Natural killer cell (primary cell): ENCODE data around the gene ZNF621. TPM values are rescaled to one million over a fixed set of nuclear protein-coding genes. Genes with fewer than 3 reads are reported as not detected.

Experiments
- ATAC-seq, 3 donors: fragments of 150-1000 bp in 2 of 3; fragments of 200-7000 bp in 1 of 3; cut with Tn5 transposase; 1 replicate in 1 of 3; 2 replicates in 2 of 3; pipeline ENCODE4 v1.10.0; 2021; ENCODE audit warnings: mild to moderate bottlenecking in 2 of 3, moderate library complexity in 2 of 3
- DNase-seq, 2 donors: peaks; one replicate each; pipeline versions ENCODE4 v3.0.0 to v3.0.0-alpha.2; 2013 to 2021; ENCODE audit warnings: mixed read lengths in 1 of 2
- H3K27ac ChIP-seq: one replicate; pipeline ENCODE4 v1.5.1; 2013; ENCODE audit warnings: mild to moderate bottlenecking, low read length
- H3K27me3 ChIP-seq: one replicate; pipeline ENCODE4 v1.6.1; 2013; ENCODE audit warnings: low read length; ENCODE audit not compliant: control insufficient read depth, insufficient read depth
- H3K36me3 ChIP-seq: one replicate; pipeline ENCODE4 v1.6.1; 2013; ENCODE audit warnings: low read length; ENCODE audit not compliant: control insufficient read depth, insufficient read depth
- H3K4me1 ChIP-seq: one replicate; pipeline ENCODE4 v1.6.1; 2013; ENCODE audit warnings: low read length; ENCODE audit not compliant: control insufficient read depth, insufficient read depth
- H3K4me3 ChIP-seq: one replicate; pipeline ENCODE4 v1.5.1; 2013; ENCODE audit warnings: low read length
- H3K9me3 ChIP-seq: one replicate; pipeline ENCODE4 v1.6.1; 2013; ENCODE audit warnings: low read length; ENCODE audit not compliant: control insufficient read depth, insufficient read depth
- H3K27ac Mint-ChIP-seq, 2 donors: one replicate each; pipeline ENCODE4 v1.8.0; 2022; ENCODE audit warnings: mild to moderate bottlenecking in 2 of 2, mixed read lengths in 2 of 2, moderate library complexity in 1 of 2
- H3K27me3 Mint-ChIP-seq, 2 donors: one replicate each; pipeline ENCODE4 v1.8.0; 2022; ENCODE audit warnings: low read depth in 2 of 2, mixed read lengths in 2 of 2
- H3K36me3 Mint-ChIP-seq: one replicate; pipeline ENCODE4 v1.8.0; 2022; ENCODE audit warnings: mixed read lengths
- H3K4me1 Mint-ChIP-seq, 2 donors: one replicate each; pipeline ENCODE4 v1.8.0; 2022; ENCODE audit warnings: mixed read lengths in 2 of 2
- H3K4me3 Mint-ChIP-seq: one replicate; pipeline ENCODE4 v1.8.0; 2022; ENCODE audit warnings: mild to moderate bottlenecking, moderate library complexity, mixed read lengths
- H3K9me3 Mint-ChIP-seq, 2 donors: one replicate each; pipeline ENCODE4 v1.8.0; 2022; ENCODE audit warnings: mixed read lengths in 2 of 2
- CTCF ChIP-seq: fragments of 200-600 bp; IDR thresholded peaks from one replicate; pipeline ENCODE4 v1.8.0; 2022; ENCODE audit warnings: antibody characterized with exemption
- WGBS: methylation state at CpG from one replicate; pipeline ENCODE4 v1.1.7; 2013; ENCODE audit warnings: missing lambda C conversion rate; ENCODE audit not compliant: insufficient coverage; 5-methylcytosine and 5-hydroxymethylcytosine counted together
- intact Hi-C: fragments of 100-400 bp; cut with micrococcal nuclease; formaldehyde crosslinking; loops from one replicate; pipeline ENCODE4 v1.14.2; 2022
- total RNA-seq, 4 donors: library from RNA; stranded (reverse); fragments of 120-200 nt in 1 of 4; gene quantifications; one replicate each; pipeline versions ENCODE4 v1.2.3 to v1.2.4, GENCODE V29; 2013 to 2022

Gene ZNF621
- total RNA-seq, 3 donors from 2014 or later (not counting 1 experiment from before 2014, with no cell fraction given), result 27.7 to 33.5 (median 31.0) TPM

- no peak for TF ChIP-seq CTCF
- DNase-seq, result no peak
- Histone ChIP-seq H3K9me3 (no peaks in the 10 kb centered on the region), H3K27me3 (no peaks in the 10 kb centered on the region), H3K36me3 (peaks cover 9% of the 10 kb centered on the region), H3K4me1 (peaks cover 14% of the 10 kb centered on the region), H3K4me3 (peak overlapping the region; percentile 96), H3K27ac (peak overlapping the region; percentile 93)
- peak in 2 of 3 donors; percentile 16 to 19 for ATAC-seq
- Mint-ChIP-seq H3K36me3 (no peaks in the 10 kb centered on the region), H3K27ac (peak overlapping the region; percentile 95 to 98), H3K9me3 (no peaks in the 10 kb centered on the region), H3K4me3 (peak overlapping the region; percentile 97), H3K4me1 (peaks cover 24 to 38% of the 10 kb centered on the region in 2 donors), H3K27me3 (no peaks in the 10 kb centered on the region)
- 37% methylated on average over 5 of the region's 5 CpGs for WGBS
- intact Hi-C loops, result loop anchor here (1.0 kb wide), 2 partner anchors 47 to 71 kb away; partner anchors contain the start of gene ZNF619
These were observed 565 bp upstream of the ZNF621 start for GRCh38 chr3:40524222-40524567.

DNA sequence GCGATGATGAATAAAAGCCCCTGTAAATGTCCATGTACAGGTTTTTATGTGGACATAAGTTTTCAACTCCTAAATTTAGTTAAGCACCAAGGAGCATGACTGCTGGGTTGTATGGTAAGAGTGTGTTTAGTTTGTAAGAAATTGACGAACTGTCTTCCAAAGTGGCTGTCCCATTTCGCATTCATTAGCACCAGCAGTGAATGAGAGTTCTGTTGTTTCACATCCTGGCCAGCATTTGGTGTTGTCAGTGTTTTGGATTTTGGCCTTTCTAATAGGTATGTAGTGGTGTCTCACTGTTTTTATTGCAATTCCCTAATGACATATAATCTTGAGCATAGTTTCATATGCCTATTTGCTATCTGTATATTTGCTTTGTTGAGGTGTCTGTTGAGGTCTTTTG is 3.7 kb downstream of the ZNF621 start:
- H3K36me3 ChIP-seq, result peaks cover 41% of the 10 kb centered on the region
- no peak overlapping the region for H3K4me3 Mint-ChIP-seq
- H3K4me1 Mint-ChIP-seq, result peaks cover 24 to 50% of the 10 kb centered on the region in 2 donors
- H3K27ac Mint-ChIP-seq, result no peak overlapping the region
- H3K27ac ChIP-seq, result no peak overlapping the region
- H3K27me3 ChIP-seq, result no peaks in the 10 kb centered on the region
- peaks cover 24% of the 10 kb centered on the region for H3K36me3 Mint-ChIP-seq
- DNase-seq (no peak), ATAC-seq (no peak)
- TF ChIP-seq CTCF, result no peak
- no peaks in the 10 kb centered on the region for H3K27me3 Mint-ChIP-seq
- H3K4me3 ChIP-seq, result no peak overlapping the region
- H3K4me1 ChIP-seq, result peaks cover 14% of the 10 kb centered on the region
- intact Hi-C loops, result no loop called here
- H3K9me3 ChIP-seq, result no peaks in the 10 kb centered on the region
- WGBS, result 100% methylated on average over 3 of the region's 3 CpGs
- no peaks in the 10 kb centered on the region for H3K9me3 Mint-ChIP-seq

DNA sequence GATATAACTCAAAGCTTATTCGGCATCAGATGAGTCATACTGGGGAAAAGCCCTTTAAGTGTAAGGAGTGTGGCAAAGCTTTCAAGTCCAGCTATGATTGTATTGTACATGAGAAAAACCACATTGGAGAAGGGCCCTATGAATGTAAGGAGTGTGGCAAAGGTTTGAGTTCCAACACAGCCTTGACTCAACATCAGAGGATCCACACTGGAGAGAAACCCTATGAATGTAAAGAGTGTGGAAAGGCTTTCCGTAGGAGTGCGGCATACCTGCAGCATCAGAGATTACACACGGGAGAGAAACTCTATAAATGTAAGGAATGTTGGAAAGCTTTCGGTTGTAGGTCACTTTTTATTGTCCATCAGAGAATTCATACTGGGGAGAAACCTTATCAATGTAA is 7.5 kb downstream of the ZNF621 start:
- Mint-ChIP-seq H3K9me3 (no peaks in the 10 kb centered on the region), H3K27ac (no peak overlapping the region), H3K36me3 (peaks cover 31% of the 10 kb centered on the region), H3K27me3 (no peaks in the 10 kb centered on the region), H3K4me3 (no peak overlapping the region), H3K4me1 (peaks cover 0 to 25% of the 10 kb centered on the region in 2 donors)
- peaks cover 55% of the 10 kb centered on the region for H3K36me3 ChIP-seq
- TF ChIP-seq CTCF, result no peak
- DNase-seq, result no peak
- H3K9me3 ChIP-seq, result no peaks in the 10 kb centered on the region
- no peaks in the 10 kb centered on the region for H3K4me1 ChIP-seq
- no peak for ATAC-seq
- intact Hi-C loops, result no loop called here
- H3K27me3 ChIP-seq, result no peaks in the 10 kb centered on the region
- WGBS, result 98% methylated on average over 5 of the region's 5 CpGs
- H3K4me3 ChIP-seq, result no peak overlapping the region
- H3K27ac ChIP-seq, result no peak overlapping the region

GRCh38 chr3:40534283-40534682 is 9.5 kb downstream of the ZNF621 start:
- no peak for TF ChIP-seq CTCF
- Histone ChIP-seq H3K36me3 (peaks cover 46% of the 10 kb centered on the region), H3K4me3 (no peak overlapping the region), H3K27ac (no peak overlapping the region), H3K9me3 (no peaks in the 10 kb centered on the region), H3K27me3 (no peaks in the 10 kb centered on the region), H3K4me1 (no peaks in the 10 kb centered on the region)
- no peak for ATAC-seq
- Mint-ChIP-seq H3K9me3 (no peaks in the 10 kb centered on the region), H3K27me3 (no peaks in the 10 kb centered on the region), H3K4me1 (peaks cover 0 to 11% of the 10 kb centered on the region in 2 donors), H3K36me3 (peaks cover 44% of the 10 kb centered on the region), H3K4me3 (no peak overlapping the region), H3K27ac (no peak overlapping the region)
- DNase-seq, result no peak
- intact Hi-C loops, result no loop called here
